GM12878 (cell line): ENCODE results near the gene SEMA6C. TPM values are rescaled to one million over a fixed set of nuclear protein-coding genes. Genes with fewer than 3 reads are reported as not detected.

Experiments used
- ATF3 ChIP-seq: IDR thresholded peaks from 2 replicates; pipeline ENCODE4 v1.6.1; 2011; ENCODE audit warnings: low read depth, mild to moderate bottlenecking, low read length, moderate library complexity, borderline replicate concordance; ENCODE audit errors: extremely low read depth
- ATF7 ChIP-seq: fragments of 450-650 bp; IDR thresholded peaks from 2 replicates; pipeline ENCODE4 v1.6.1; 2016; ENCODE audit warnings: low read depth, mild to moderate bottlenecking
- BACH1 ChIP-seq: fragments of 450-650 bp; IDR thresholded peaks from 2 replicates; pipeline ENCODE4 v1.6.1; 2017; ENCODE audit warnings: mild to moderate bottlenecking, borderline replicate concordance
- BCL3 ChIP-seq: IDR thresholded peaks from 2 replicates; pipeline ENCODE4 v1.6.1; 2011; ENCODE audit warnings: borderline replicate concordance, low read depth, mild to moderate bottlenecking, moderate library complexity, low read length; ENCODE audit not compliant: insufficient read depth, poor library complexity, severe bottlenecking
- BHLHE40 ChIP-seq, 2 experiments: fragments of 450-650 bp in 1 of 2; IDR thresholded peaks; 2 replicates each; pipeline ENCODE4 v1.6.1; 2011 to 2017; ENCODE audit warnings: low read depth in 2 of 2, borderline replicate concordance in 1 of 2, improper control_type of control experiment in 1 of 2, low read length in 1 of 2, mild to moderate bottlenecking in 1 of 2
- BMI1 ChIP-seq: fragments of 450-650 bp; IDR thresholded peaks from 2 replicates; pipeline ENCODE4 v1.6.1; 2016; ENCODE audit warnings: mild to moderate bottlenecking, moderate library complexity, borderline replicate concordance
- CREB1 ChIP-seq: IDR thresholded peaks from 2 replicates; pipeline ENCODE4 v1.6.1; 2012; ENCODE audit warnings: low read depth, mild to moderate bottlenecking, inconsistent platforms
- E2F4 ChIP-seq: IDR thresholded peaks from 2 replicates; pipeline ENCODE4 v1.6.1; 2012; ENCODE audit warnings: low read depth, low read length, improper control_type of control experiment
- FOS ChIP-seq: IDR thresholded peaks from 3 replicates; pipeline ENCODE4 v1.6.1; 2011; ENCODE audit warnings: borderline replicate concordance; ENCODE audit not compliant: insufficient read length; ENCODE audit errors: extremely low read depth
- FOXK2 ChIP-seq: fragments of 450-650 bp; IDR thresholded peaks from 2 replicates; pipeline ENCODE4 v1.6.1; 2017; ENCODE audit warnings: mild to moderate bottlenecking, moderate library complexity
- IRF3 ChIP-seq: fragments of 450-650 bp; IDR thresholded peaks from 2 replicates; pipeline ENCODE4 v1.6.1; 2014; ENCODE audit warnings: mild to moderate bottlenecking
- MAX ChIP-seq: IDR thresholded peaks from 2 replicates; pipeline ENCODE4 v1.6.1; 2012; ENCODE audit warnings: low read depth, low read length, improper control_type of control experiment
- NFYA ChIP-seq: IDR thresholded peaks from 2 replicates; pipeline ENCODE4 v1.6.1; 2011; ENCODE audit warnings: low read depth, mild to moderate bottlenecking, low read length, improper control_type of control experiment, borderline replicate concordance
- NR2F1 ChIP-seq: fragments of 450-650 bp; conservative IDR thresholded peaks from 2 replicates; pipeline ENCODE4 v1.6.1; 2017; ENCODE audit warnings: mild to moderate bottlenecking
- POLR2AphosphoS5 ChIP-seq: IDR thresholded peaks from 2 replicates; pipeline ENCODE4 v1.6.1; 2011; ENCODE audit warnings: mild to moderate bottlenecking, low read length, inconsistent platforms
- RAD51 ChIP-seq: fragments of 450-650 bp; IDR thresholded peaks from 2 replicates; pipeline ENCODE4 v1.6.1; 2016; ENCODE audit warnings: moderate library complexity, mild to moderate bottlenecking, inconsistent platforms
- RCOR1 ChIP-seq: conservative IDR thresholded peaks from 2 replicates; pipeline ENCODE4 v1.6.1; 2012; ENCODE audit warnings: low read depth, low read length, improper control_type of control experiment
- SIX5 ChIP-seq: IDR thresholded peaks from 2 replicates; pipeline ENCODE4 v1.6.1; 2011; ENCODE audit warnings: mild to moderate bottlenecking, low read depth, low read length, moderate library complexity; ENCODE audit not compliant: severe bottlenecking
- SMAD5 ChIP-seq: IDR thresholded peaks from 2 replicates; pipeline ENCODE4 v1.6.1; 2016; ENCODE audit warnings: antibody characterized with exemption, low read depth
- SUPT20H ChIP-seq: IDR thresholded peaks from 2 replicates; pipeline ENCODE4 v1.6.1; 2011; ENCODE audit warnings: low read depth, mild to moderate bottlenecking, low read length, moderate library complexity, borderline replicate concordance; ENCODE audit not compliant: control insufficient read depth
- YBX1 ChIP-seq: fragments of 450-650 bp; IDR thresholded peaks from 2 replicates; pipeline ENCODE4 v1.6.1; 2016; ENCODE audit warnings: antibody characterized with exemption
- ZBTB33 ChIP-seq: fragments of 450-650 bp; IDR thresholded peaks from 2 replicates; pipeline ENCODE4 v1.6.1; 2017; ENCODE audit warnings: mild to moderate bottlenecking
- ZNF207 ChIP-seq: fragments of 450-650 bp; IDR thresholded peaks from 2 replicates; pipeline ENCODE4 v1.6.1; 2014; ENCODE audit warnings: antibody characterized with exemption, mild to moderate bottlenecking, borderline replicate concordance
- ZNF622 ChIP-seq: fragments of 450-650 bp; IDR thresholded peaks from 2 replicates; pipeline ENCODE4 v1.6.1; 2017; ENCODE audit warnings: mild to moderate bottlenecking, inconsistent platforms
- polyA plus RNA-seq, 11 experiments: library from polyadenylated mRNA; depleted of rRNA in 4 of 11; unstranded in 6 of 11; stranded (reverse) in 5 of 11; fragments of >200 nt; fragmentation: Nextera tagmentation in 4 of 11; fragmentation: Illumina TruSeq in 1 of 11; extraction: Ambion mirVana in 4 of 11; extraction: Trizol in 1 of 11; gene quantifications; 1 replicate in 1 of 11; 2 replicates in 10 of 11; pipeline versions ENCODE4 v1.2.1 to v1.2.3, GENCODE V29; 2011 to 2016; ENCODE audit warnings: inconsistent platforms in 2 of 11, missing spikeins in 2 of 11, low read depth in 1 of 11
- total RNA-seq, 4 experiments: library from RNA; depleted of rRNA in 3 of 4; stranded (reverse); fragments of >200 nt in 3 of 4; fragmentation: Illumina TruSeq in 1 of 4; extraction: Trizol in 1 of 4; gene quantifications; 2 replicates each; pipeline versions ENCODE4 v1.2.1 to v1.2.3, GENCODE V29; 2013 to 2021

SEMA6C gene
- total and polyA plus RNA-seq, 10 of the 15 experiments (the other 5 are each of a cell fraction or from before 2014, with no cell fraction given) = 0.13 to 2.2 (median 0.29) TPM; not detected in 1

GRCh38 chr1:151165738-151166504, 19.5 kb upstream of the SEMA6C start, which contains the start of the genes LYSMD1 and SCNM1 (continued):
- 0 out of 2 replicates have a peak, but pooled peaks have one; percentile 34 for TF ChIP-seq IRF3
- no peak; the same call in 1 of the 2 replicates for TF ChIP-seq RAD51
- TF ChIP-seq NFYA = no peak
- TF ChIP-seq FOXK2 = peak; percentile 56
- TF ChIP-seq CREB1 = peak; percentile 92
- TF ChIP-seq ATF7 = peak; percentile 80
- TF ChIP-seq ZNF622 = no peak
- no peak for TF ChIP-seq BMI1
- TF ChIP-seq BACH1 = peak; percentile 70; the same call in 1 of the 2 replicates
- peak; percentile 23 to 34; a peak in 2 of 4 replicates for TF ChIP-seq BHLHE40 (IDR thresholded peaks at IDR 0.05; ENCODE audit: borderline replicate concordance in 1 of 2, low read depth in 2 of 2, low read length in 1 of 2)
- TF ChIP-seq SUPT20H = no peak
- 0 out of 2 replicates have a peak, but pooled peaks have one; percentile 70 for TF ChIP-seq NR2F1
- TF ChIP-seq ATF3 = peak; percentile 56; the same call in 1 of the 2 replicates
- no peak for TF ChIP-seq RCOR1
- TF ChIP-seq FOS = no peak
- no peak for TF ChIP-seq YBX1
- TF ChIP-seq MAX = no peak
- TF ChIP-seq SIX5 = peak; percentile 100
- peak; percentile 94 for TF ChIP-seq SMAD5
- TF ChIP-seq BCL3 = no peak
- TF ChIP-seq E2F4 = no peak; the same call in 1 of the 2 replicates
- TF ChIP-seq ZBTB33 = 0 out of 2 replicates have a peak, but pooled peaks have one; percentile 35
- TF ChIP-seq ZNF207 = peak; percentile 96; the same call in 1 of the 2 replicates
- peak; percentile 95 for TF ChIP-seq POLR2AphosphoS5
